Gastrocnemius medialis (tissue), 4 donors: ENCODE results near the gene MTCH2.

ENCODE experiments used
- POLR2A ChIP-seq, 2 donors: fragments of 450-650 bp; IDR thresholded peaks; one replicate each; pipeline ENCODE4 v1.6.1; 2017; ENCODE audit warnings: antibody characterized with exemption in 2 of 2, mild to moderate bottlenecking in 2 of 2, moderate library complexity in 2 of 2
- TF ChIP-seq, protein P1 (sequence below), 5 experiments: fragments of 450-650 bp in 3 of 5; fragments of 200-600 bp in 2 of 5; sonication (generic) in 2 of 5; IDR thresholded peaks in 4 of 5; conservative IDR thresholded peaks in 1 of 5; 1 replicate in 4 of 5; 2 replicates in 1 of 5; pipeline ENCODE4 v1.5.1; 2016 to 2019; ENCODE audit warnings: antibody characterized with exemption in 5 of 5, mild to moderate bottlenecking in 3 of 5, moderate library complexity in 3 of 5

DNA sequence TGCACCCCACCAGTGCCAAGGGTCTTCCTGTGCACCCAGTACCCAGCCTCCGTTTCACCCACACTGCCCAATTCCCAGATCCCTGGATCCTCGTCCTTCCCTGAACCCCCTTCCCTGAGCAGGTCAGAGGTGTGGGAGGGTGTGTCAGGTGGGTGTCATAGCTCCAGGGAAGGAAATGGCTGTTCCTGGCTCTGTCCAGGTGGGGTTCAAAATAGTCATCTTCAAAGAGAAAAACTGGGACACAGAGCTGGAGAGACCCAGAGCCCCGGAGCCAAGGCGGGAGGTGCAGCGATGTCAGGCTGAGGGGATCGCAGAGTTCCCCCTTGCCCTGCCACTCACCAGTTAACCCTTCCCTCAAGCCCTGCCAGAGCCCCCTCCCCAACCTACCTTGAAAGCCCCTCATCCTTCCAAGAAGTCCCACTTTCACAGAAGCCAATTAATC is 48.8 kb downstream of the MTCH2 start:
- TF ChIP-seq, protein P1, sequence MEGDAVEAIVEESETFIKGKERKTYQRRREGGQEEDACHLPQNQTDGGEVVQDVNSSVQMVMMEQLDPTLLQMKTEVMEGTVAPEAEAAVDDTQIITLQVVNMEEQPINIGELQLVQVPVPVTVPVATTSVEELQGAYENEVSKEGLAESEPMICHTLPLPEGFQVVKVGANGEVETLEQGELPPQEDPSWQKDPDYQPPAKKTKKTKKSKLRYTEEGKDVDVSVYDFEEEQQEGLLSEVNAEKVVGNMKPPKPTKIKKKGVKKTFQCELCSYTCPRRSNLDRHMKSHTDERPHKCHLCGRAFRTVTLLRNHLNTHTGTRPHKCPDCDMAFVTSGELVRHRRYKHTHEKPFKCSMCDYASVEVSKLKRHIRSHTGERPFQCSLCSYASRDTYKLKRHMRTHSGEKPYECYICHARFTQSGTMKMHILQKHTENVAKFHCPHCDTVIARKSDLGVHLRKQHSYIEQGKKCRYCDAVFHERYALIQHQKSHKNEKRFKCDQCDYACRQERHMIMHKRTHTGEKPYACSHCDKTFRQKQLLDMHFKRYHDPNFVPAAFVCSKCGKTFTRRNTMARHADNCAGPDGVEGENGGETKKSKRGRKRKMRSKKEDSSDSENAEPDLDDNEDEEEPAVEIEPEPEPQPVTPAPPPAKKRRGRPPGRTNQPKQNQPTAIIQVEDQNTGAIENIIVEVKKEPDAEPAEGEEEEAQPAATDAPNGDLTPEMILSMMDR (IDR thresholded peaks at IDR 0.05 in 4 of 5, conservative IDR thresholded peaks at IDR 0.05 in 1 of 5), result no peak
- TF ChIP-seq POLR2A (IDR thresholded peaks at IDR 0.05), result no peak
